ENCODE data around the gene ABTB2.

Gene ABTB2

GRCh38 chr11:34341931-34342533, 15.8 kb downstream of the ABTB2 start:
- no peak for DNase-seq (ENCODE audit: low read depth)

- DNase-seq (ENCODE audit: low read depth): no peak
These were observed 16.7 kb downstream of the ABTB2 start for GRCh38 chr11:34341096-34341495.

- no peak for DNase-seq (ENCODE audit: low read depth)
These were observed 17.2 kb downstream of the ABTB2 start for GRCh38 chr11:34340653-34341052.

GRCh38 chr11:34339149-34340064, 18.4 kb downstream of the ABTB2 start:
- no peak for DNase-seq (ENCODE audit: low read depth)

GRCh38 chr11:34337016-34337415, 20.8 kb downstream of the ABTB2 start:
- no peak for DNase-seq (ENCODE audit: low read depth)

GRCh38 chr11:34335801-34336200, 22.0 kb downstream of the ABTB2 start:
- no peak for DNase-seq (ENCODE audit: low read depth)

GRCh38 chr11:34335331-34335730, 22.5 kb downstream of the ABTB2 start:
- DNase-seq (ENCODE audit: low read depth): no peak

GRCh38 chr11:34333787-34334186, 24.0 kb downstream of the ABTB2 start:
- no peak for DNase-seq (ENCODE audit: low read depth)

GRCh38 chr11:34332524-34332923, 25.3 kb downstream of the ABTB2 start:
- DNase-seq (ENCODE audit: low read depth): no peak

GRCh38 chr11:34331736-34332135, 26.1 kb downstream of the ABTB2 start:
- no peak for DNase-seq (ENCODE audit: low read depth)

GRCh38 chr11:34331329-34331728, 26.5 kb downstream of the ABTB2 start:
- peak; percentile 82 for DNase-seq (ENCODE audit: low read depth)

GRCh38 chr11:34330653-34331052, 27.2 kb downstream of the ABTB2 start:
- no peak for DNase-seq (ENCODE audit: low read depth)

- no peak for DNase-seq (ENCODE audit: low read depth)
These were observed 27.9 kb downstream of the ABTB2 start for GRCh38 chr11:34329876-34330275.

GRCh38 chr11:34328632-34328910, 29.2 kb downstream of the ABTB2 start:
- DNase-seq (ENCODE audit: low read depth): no peak

- no peak for DNase-seq (ENCODE audit: low read depth)
These were observed 29.8 kb downstream of the ABTB2 start for GRCh38 chr11:34327804-34328631.

- no peak for DNase-seq (ENCODE audit: low read depth)
These were observed 33.3 kb downstream of the ABTB2 start for GRCh38 chr11:34324466-34324865.

GRCh38 chr11:34323601-34324000, 34.2 kb downstream of the ABTB2 start:
- DNase-seq (ENCODE audit: low read depth): peak; percentile 70

- DNase-seq (ENCODE audit: low read depth): no peak
These were observed 39.4 kb downstream of the ABTB2 start for GRCh38 chr11:34318111-34319037.

GRCh38 chr11:34317666-34318065, 40.1 kb downstream of the ABTB2 start:
- DNase-seq (ENCODE audit: low read depth): no peak

- DNase-seq (ENCODE audit: low read depth): no peak
These were observed 40.8 kb downstream of the ABTB2 start for GRCh38 chr11:34317036-34317360.

- peak; percentile 18 for DNase-seq (ENCODE audit: low read depth)
These were observed 41.3 kb downstream of the ABTB2 start for GRCh38 chr11:34316347-34317035.

Data from fibroblast of gingiva (primary cell).